GM21786 (cell line): ENCODE data around the gene CABP7.

Source experiments
- ATAC-seq: cut with Tn5 transposase; IDR thresholded peaks from one replicate; pipeline ENCODE4 v1.9.1; 2021; ENCODE audit not compliant: unreplicated experiment

CABP7 gene

DNA sequence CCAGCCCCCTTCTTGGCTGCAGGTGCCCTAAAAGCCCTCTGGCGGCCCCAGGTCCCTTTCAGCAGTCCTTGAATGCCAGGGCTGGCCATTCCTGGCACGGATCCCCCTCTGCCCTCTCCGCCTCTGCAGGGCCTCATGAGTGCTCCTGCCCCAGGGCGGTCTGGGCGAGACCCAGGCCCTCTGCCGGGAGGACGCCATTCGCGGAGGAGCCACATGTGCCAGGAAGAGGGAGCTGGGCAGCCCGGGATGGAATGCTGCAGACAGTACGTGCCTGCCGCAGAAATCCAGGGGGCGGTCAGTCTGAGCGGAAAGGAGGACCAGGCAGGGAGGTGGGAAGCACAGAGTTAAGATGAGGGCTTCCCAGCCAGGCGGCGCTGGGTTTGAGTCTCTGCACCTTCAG, 2.8 kb downstream of the CABP7 start:
- ATAC-seq = no peak

DNA sequence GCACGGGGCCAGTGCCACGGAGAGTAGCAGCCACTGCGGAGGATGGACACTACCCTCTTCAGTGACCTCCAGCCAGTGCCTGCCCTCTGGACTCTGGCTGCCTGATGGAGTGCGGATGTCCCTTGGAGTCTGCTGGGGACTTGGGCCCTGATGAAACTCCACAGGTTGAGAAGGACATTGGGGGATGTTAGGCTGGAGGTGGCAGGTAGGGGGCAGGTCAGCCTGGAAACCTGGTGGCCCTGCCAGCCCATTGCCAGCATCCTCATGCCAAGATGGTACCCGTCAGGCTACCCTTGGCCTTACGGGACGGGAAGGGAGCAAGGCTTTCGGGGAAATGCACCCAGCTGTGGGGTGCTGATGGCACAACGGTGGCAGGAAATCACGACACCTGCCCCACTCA, 4.0 kb downstream of the CABP7 start:
- ATAC-seq = no peak

GRCh38 chr22:29724843-29725242, 5.0 kb downstream of the CABP7 start:
- ATAC-seq = no peak

- no peak for ATAC-seq
Measured at GRCh38 chr22:29726106-29726505, 6.3 kb downstream of the CABP7 start.

- ATAC-seq = no peak
Measured at GRCh38 chr22:29726512-29727130, 6.8 kb downstream of the CABP7 start.

DNA sequence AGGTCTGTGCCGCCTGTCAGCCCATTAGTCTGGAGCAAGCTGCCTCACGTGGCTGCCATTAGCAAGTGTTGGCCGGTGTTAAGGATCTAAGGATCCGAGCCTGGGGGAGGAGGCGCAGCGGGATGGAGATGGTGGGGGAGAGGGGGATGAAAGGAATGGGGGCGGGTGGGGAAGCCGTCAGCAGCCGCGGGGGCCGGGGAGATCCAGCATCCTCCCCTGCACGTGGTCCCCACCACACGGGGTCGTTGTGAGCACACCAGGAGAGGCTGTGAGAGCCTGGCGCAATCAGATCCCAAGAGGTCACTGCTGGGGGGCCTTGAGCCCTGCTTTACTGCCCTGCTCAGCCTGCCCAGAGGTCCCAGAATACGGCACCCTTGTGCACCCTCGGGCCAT, 7.3 kb downstream of the CABP7 start:
- ATAC-seq = no peak

GRCh38 chr22:29729161-29729560, 9.4 kb downstream of the CABP7 start:
- ATAC-seq = no peak

DNA sequence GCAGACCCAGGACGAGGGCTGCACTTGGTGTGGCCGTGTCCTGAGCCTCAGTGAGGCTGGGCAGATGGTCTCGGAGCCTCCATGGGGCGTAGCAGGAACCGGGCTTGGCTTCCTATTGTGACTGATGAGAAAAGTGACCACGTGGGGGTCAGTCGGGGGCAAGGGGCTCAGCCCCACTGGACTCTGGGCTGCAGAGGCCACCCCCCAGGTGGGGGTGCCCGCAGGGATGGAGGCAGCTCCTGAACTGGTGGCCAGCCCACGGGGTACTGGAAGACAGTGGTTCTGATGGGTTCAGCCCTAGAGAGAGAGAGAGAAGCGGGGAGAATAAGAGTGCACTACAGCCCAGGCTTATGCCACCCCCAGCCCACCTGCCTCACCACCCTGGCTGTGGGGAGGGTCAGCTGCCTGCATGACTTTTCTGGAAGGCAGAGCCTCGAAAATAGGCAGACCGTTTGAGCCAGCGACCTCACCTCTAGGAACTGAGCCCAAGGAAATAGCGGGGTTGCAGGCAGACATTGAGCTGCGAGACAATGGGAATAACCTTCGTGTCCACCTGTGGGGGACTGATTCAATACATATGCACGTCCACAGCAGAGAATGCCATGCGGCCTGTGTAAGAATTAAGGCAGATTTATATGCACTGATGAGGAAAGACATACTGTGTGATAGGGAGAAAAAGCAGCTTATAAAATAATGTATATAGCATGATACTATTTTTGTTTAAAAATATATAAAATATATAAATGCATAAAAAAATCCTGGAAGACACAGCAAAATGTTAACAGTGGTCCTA, 11.5 kb downstream of the CABP7 start:
- ATAC-seq = no peak

GRCh38 chr22:29732883-29733282, 13.1 kb downstream of the CABP7 start:
- no peak for ATAC-seq

GRCh38 chr22:29733362-29734201, 13.8 kb downstream of the CABP7 start:
- ATAC-seq = no peak

GRCh38 chr22:29734406-29734805, 14.6 kb downstream of the CABP7 start:
- ATAC-seq = no peak

GRCh38 chr22:29734838-29735237, 15.0 kb downstream of the CABP7 start:
- no peak for ATAC-seq

DNA sequence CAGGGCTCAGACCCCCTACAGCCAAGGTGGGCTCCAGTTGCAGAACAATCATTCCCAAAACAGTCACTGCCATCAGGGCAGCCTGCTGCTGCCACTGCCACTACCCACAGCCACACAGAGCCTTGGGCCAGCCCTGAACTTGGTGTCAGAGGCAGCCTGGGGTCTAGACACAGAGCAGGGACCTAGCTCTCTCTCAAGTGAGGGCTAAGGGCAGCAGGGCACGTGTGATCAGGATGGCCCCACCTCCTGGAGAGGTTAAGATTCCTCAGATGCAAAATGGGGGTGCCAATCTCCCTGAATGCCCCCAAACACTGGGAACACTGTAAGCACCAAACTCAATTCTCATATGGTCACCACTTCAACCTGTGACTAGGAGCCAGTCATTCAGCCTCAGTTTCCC, 15.6 kb downstream of the CABP7 start:
- no peak for ATAC-seq

GRCh38 chr22:29737251-29738117, 17.7 kb downstream of the CABP7 start:
- ATAC-seq = no peak

DNA sequence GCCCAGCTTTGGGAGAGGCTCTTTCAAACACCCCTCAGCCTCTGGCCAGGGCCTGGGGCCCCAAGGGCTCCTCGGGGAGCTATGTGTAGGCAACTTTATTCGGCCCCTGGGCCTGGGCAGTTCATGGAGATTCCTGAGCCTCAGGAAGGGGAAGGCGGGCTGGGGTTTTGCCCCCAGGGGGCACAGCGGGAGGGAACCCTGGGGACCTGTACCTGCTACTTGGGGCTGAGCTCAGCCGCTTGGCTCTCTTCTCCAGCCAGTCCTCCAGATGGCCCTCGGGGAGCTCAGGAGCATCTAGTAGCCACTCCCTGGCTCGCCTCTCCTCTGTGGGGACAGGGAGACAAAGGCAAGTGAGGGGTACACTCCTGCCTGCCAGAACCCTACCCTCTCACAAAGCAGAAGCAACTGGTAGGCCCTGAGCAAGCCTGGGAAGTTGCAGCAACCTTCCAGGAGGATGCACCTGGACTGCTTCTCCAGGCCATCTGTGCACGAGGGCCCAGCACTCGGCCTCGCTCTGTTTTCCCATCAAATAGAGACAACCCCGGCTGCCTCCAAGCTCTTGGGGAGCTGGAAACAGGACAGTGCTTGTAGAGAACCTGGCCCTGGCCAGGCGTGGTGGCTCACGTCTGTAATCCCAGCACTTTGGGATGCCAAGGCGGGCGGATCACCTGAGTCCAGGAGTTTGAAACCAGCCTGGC, 18.5 kb downstream of the CABP7 start:
- ATAC-seq = no peak

GRCh38 chr22:29739346-29739875, 19.6 kb downstream of the CABP7 start:
- no peak for ATAC-seq

DNA sequence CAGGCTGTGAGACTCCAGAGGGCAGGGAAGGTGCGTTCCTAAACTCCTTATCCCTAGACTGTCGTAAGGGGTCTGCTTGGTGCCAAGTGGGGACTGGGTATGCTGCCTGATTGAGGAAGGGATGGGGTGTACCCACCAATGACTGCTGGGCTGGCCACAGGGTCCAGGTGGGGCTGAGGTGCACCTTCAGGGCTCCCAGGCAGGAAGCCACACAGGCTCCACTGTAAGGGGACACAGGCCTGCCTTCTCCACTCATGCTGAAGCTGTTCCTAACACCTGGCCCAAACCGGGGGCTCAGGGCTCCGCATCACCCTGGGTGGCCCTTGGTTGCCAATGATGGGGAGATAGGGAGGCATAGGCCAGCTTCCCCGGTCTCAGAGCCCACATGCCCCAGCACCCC, 20.4 kb downstream of the CABP7 start:
- no peak for ATAC-seq

DNA sequence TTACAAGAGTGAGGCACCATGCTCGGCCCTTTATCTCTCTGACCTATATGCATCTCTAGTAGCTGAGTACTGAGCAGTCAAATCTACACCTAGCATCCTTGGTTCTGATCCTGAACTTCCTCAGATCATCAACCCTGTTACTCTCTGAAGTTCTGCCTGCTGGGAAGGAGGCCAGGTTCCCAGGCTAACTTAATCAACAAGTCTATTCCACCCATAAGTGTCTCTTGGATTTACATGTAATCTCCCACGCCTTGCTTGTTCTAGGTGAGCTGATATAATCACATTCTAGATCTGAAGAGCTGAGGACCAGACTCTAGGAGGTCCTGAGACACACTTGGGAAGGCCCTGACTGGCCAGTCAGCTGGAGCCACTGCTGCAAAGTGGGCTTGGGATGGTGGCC, 22.1 kb downstream of the CABP7 start:
- no peak for ATAC-seq

- no peak for ATAC-seq
Measured at GRCh38 chr22:29742326-29742725, 22.5 kb downstream of the CABP7 start.

DNA sequence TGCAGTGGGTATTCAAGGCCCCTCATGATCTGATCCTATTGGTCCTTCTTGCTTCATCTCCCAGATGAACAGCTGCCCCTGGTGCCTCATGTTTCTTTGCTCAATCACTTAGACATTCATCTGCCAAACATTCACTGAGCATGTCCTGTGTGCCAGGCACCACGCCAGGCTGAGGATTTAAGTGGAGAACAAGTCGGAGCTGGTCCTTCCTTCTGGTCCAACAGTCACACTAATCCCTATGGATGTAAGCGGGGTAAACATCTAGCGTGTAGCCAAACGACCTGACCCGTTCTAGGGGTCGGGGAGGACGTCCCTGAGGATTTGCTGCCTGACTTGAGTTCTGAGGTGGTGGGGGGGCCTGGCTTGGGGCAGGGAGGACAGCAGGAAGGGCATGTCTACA, 25.1 kb downstream of the CABP7 start:
- no peak for ATAC-seq
